Astrocyte of the cerebellum (primary cell): Measurements from ENCODE around the gene DYRK4.

ENCODE experiments used
- DNase-seq: peaks from one replicate; pipeline ENCODE4 v3.0.0-alpha.2; 2011; ENCODE audit warnings: low read depth
- H3K4me3 ChIP-seq: 2 replicates; pipeline ENCODE4 v1.5.1; 2011; ENCODE audit warnings: mild to moderate bottlenecking, low read depth, low read length, moderate library complexity
- in situ Hi-C: cut with HindIII; loops from 2 replicates; pipeline ENCODE4 v1.10.0; 2017; ENCODE audit warnings: low sequenced_read_pairs
- TF ChIP-seq, protein P1 (sequence below): IDR thresholded peaks from 2 replicates; pipeline ENCODE4 v1.5.1; 2012; ENCODE audit warnings: low read length, low read depth, moderate library complexity, mild to moderate bottlenecking; ENCODE audit errors: missing control alignments

The DYRK4 gene

DNA sequence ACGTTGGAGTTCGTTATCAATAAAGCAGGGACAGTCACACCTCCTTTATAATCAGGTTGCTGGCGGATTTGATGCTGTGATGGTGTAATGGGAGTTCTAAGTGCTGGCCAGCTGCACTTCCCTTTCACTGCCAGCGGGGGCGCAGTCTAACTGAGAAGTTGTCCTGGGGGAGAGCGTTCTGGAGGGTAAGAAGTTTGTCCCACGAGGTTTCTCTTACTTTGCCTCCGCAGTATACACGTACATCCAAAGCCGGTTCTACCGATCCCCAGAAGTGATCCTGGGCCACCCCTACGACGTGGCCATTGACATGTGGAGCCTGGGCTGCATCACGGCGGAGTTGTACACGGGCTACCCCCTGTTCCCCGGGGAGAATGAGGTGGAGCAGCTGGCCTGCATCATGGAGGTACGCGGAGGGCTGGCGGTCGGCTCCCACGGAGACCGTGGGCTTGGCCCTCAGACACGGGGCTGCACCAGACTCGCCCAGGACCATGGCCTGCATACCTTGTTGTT, 42.7 kb downstream of the DYRK4 start:
- in situ Hi-C loops = no loop called here
- DNase-seq = peak; percentile 66
- TF ChIP-seq, protein P1, sequence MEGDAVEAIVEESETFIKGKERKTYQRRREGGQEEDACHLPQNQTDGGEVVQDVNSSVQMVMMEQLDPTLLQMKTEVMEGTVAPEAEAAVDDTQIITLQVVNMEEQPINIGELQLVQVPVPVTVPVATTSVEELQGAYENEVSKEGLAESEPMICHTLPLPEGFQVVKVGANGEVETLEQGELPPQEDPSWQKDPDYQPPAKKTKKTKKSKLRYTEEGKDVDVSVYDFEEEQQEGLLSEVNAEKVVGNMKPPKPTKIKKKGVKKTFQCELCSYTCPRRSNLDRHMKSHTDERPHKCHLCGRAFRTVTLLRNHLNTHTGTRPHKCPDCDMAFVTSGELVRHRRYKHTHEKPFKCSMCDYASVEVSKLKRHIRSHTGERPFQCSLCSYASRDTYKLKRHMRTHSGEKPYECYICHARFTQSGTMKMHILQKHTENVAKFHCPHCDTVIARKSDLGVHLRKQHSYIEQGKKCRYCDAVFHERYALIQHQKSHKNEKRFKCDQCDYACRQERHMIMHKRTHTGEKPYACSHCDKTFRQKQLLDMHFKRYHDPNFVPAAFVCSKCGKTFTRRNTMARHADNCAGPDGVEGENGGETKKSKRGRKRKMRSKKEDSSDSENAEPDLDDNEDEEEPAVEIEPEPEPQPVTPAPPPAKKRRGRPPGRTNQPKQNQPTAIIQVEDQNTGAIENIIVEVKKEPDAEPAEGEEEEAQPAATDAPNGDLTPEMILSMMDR = peak; percentile 100
- H3K4me3 ChIP-seq = peak overlapping the region; percentile 96

DNA sequence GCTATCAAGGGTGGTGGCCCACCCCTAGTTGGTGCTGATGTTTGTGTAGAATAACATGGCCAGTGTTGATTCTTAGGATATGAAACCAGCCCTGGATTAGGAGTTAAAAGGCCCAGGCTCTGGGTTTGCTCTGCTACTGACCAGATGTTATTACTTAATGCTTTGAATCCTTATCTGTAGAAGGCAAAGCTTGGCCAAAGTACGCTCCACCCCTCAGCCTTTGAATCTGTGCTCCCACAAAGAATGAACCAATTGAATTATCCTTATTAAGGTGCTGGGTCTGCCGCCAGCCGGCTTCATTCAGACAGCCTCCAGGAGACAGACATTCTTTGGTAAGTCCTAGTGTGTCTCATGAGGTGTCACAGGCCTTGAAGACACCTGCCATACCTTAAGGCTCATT, 45.0 kb downstream of the DYRK4 start:
- H3K4me3 ChIP-seq = no peak overlapping the region
- DNase-seq = no peak
- TF ChIP-seq, protein P1 = no peak
- in situ Hi-C loops = no loop called here

DNA sequence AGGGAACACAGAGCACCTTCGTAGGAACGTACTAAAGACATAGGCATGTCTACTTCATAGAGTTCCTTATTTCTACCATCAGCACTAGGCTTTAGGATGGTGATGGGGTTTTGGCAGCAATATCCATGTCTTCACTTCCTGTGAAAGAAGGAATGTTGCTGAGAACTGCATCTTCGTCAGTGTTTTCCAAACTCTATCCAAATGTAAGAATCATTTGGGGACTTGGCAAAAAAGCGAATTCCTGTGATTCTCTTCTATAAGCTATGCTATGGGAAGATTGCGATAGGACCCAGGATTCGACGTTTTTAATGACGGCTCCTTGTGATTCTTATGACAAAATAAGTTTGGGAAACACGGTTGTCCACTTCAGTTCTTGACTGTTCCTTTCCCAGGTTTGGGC, 47.1 kb downstream of the DYRK4 start:
- no peak overlapping the region for H3K4me3 ChIP-seq
- no peak for DNase-seq
- TF ChIP-seq, protein P1 = no peak
- in situ Hi-C loops = no loop called here

DNA sequence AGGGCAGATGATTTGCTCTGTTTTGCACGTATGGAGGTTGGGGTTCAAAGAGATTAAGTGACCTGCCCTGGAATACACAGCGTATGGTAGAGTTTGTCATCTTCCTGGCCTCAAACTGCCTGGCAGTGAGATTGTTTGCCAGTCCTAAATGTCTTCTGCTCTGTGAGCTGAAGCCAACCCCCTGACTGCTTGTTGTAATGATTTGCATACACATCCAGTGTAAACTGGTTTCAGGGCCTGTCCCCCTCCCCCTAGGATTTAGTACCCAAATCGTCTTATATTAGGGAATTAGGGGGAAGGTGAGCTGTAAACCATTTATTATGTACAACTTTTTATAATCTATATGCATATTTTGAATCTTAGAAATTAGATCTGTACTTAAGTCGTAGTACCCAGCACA, 48.5 kb downstream of the DYRK4 start:
- DNase-seq = no peak
- no peak overlapping the region for H3K4me3 ChIP-seq
- TF ChIP-seq, protein P1 = no peak
- in situ Hi-C loops = no loop called here

DNA sequence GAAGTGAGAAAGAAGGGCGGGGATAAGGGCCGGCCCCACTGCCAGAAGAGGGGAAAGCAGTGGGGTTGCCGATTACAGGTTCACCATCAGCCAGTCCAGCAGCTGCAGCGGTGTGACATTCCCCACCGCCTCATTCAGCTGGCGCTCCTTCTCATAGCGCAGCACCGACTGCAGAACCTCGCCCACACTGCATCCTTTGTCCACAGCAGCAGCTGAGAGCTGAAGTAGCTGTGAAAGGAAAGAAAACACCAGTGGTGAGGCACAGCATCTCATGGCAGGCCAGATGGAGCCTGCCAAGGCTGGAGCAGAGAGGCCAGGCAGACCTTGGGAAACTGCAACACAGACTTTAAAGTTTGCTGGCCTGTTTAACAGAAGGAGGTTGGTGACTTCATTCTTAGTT, 53.7 kb downstream of the DYRK4 start:
- TF ChIP-seq, protein P1 = no peak
- no peak overlapping the region for H3K4me3 ChIP-seq
- in situ Hi-C loops = no loop called here
- no peak for DNase-seq

DNA sequence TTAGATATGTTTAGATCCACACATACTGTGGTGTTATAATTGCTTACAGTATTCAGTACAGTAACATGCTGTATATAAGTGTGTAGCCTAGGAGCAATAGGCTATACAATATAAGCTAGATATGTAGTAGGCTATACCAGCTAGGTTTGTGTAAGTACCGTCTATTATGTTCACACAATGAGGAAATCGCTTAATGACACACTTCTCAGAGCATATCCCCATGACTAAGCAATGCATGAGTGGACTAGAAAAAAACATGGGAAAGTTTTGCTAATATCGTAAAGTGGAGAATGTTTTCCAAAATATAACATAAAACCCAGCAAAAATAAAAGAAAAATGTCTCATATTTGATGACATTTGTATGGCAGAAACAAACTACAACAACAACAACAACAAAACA, 59.5 kb downstream of the DYRK4 start:
- in situ Hi-C loops = no loop called here
- no peak overlapping the region for H3K4me3 ChIP-seq
- no peak for DNase-seq
- TF ChIP-seq, protein P1 = no peak

DNA sequence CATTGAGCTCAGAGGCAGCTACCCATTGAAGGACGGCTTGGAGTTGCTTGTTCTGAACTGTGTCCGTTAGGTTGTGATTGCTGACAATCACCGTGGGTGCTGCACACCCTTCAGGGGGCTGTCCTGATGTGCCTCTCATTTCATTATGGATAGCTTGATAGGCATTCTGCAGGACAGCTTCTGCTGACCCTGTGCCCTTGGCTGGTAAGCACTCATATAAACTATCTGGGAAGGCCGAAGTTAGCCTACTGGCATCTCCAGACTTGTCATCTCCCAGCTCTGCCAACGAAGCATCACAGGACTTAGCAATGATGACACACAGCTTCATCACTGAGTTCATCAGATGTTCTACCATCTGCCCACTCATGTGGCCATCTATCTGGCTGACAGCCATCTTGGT, 64.5 kb downstream of the DYRK4 start:
- DNase-seq = no peak
- TF ChIP-seq, protein P1 = no peak
- no peak overlapping the region for H3K4me3 ChIP-seq
- in situ Hi-C loops = no loop called here
